Esophagus squamous epithelium (tissue), 5 donors: ENCODE data around the gene FILIP1. TPM values are rescaled to one million over a fixed set of nuclear protein-coding genes. Genes with fewer than 3 reads are reported as not detected.

Experiments
- DNase-seq: peaks from one replicate; lab custom pipeline; 2025; lab: John Stamatoyannopoulos, UW
- H3K27ac ChIP-seq, 4 donors: fragments of 200-600 bp; sonication (generic); one replicate each; pipeline ENCODE4 v1.5.1; 2016 to 2019; ENCODE audit warnings: mild to moderate bottlenecking in 1 of 4
- H3K27me3 ChIP-seq, 4 donors: fragments of 200-600 bp; sonication (generic); 1 replicate in 3 of 4; 2 replicates in 1 of 4; pipeline versions ENCODE4 v1.5.1 to v1.6.0; 2017 to 2021; ENCODE audit warnings: antibody characterized with exemption in 1 of 4
- H3K36me3 ChIP-seq, 3 donors: fragments of 200-600 bp; sonication (generic); one replicate each; pipeline ENCODE4 v1.5.1; 2016 to 2019
- H3K4me1 ChIP-seq, 3 donors: fragments of 200-600 bp; sonication (generic); one replicate each; pipeline ENCODE4 v1.5.1; 2017 to 2019
- H3K4me3 ChIP-seq, 4 donors: fragments of 200-600 bp; sonication (generic); 1 replicate in 3 of 4; 2 replicates in 1 of 4; pipeline ENCODE4 v1.5.1; 2016 to 2019; ENCODE audit warnings: mild to moderate bottlenecking in 2 of 4, moderate library complexity in 1 of 4
- H3K9me3 ChIP-seq, 3 donors: fragments of 200-600 bp; sonication (generic); one replicate each; pipeline ENCODE4 v1.5.1; 2016 to 2019
- CTCF ChIP-seq, 6 experiments: fragments of 450-650 bp in 4 of 6; fragments of 200-600 bp in 2 of 6; sonication (generic) in 2 of 6; IDR thresholded peaks; one replicate each; pipeline ENCODE4 v1.5.1; 2016 to 2019; ENCODE audit warnings: antibody characterized with exemption in 6 of 6, mild to moderate bottlenecking in 4 of 6, moderate library complexity in 4 of 6
- POLR2A ChIP-seq, 4 donors: fragments of 450-650 bp; IDR thresholded peaks; one replicate each; pipeline ENCODE4 v1.6.1; 2017; ENCODE audit warnings: antibody characterized with exemption in 4 of 4, mild to moderate bottlenecking in 4 of 4, moderate library complexity in 3 of 4
- WGBS, 2 donors: methylation state at CpG; one replicate each; pipeline ENCODE4 v1.1.5; 2018; 5-methylcytosine and 5-hydroxymethylcytosine counted together
- intact Hi-C: fragments of 100-400 bp; cut with DNase I; formaldehyde crosslinking; loops from one replicate; pipeline ENCODE4 v1.15.0; 2022
- total RNA-seq, 4 donors: library from RNA; depleted of rRNA; stranded (reverse); fragments of >200 nt; gene quantifications; one replicate each; pipeline ENCODE4 v1.1.0, GENCODE V29; 2016
- donor health status: DM: yes; HTN: yes; CAD: no.

The FILIP1 gene
- total RNA-seq, 4 donors from 2014 or later: 0.49 to 13.4 (median 2.3) TPM

GRCh38 chr6:75531174-75531573, 37.6 kb upstream of the FILIP1 start:
- Histone ChIP-seq H3K4me3 (no peak overlapping the region), H3K36me3 (no peaks in the 10 kb centered on the region), H3K9me3 (no peaks in the 10 kb centered on the region), H3K4me1 (peaks cover 0 to 9% (median 0%) of the 10 kb centered on the region in 3 donors), H3K27ac (no peak overlapping the region), H3K27me3 (no peaks in the 10 kb centered on the region)
- DNase-seq: no peak
- 88 to 95% methylated on average over 1 of the region's 1 CpG for WGBS, 2 donors
- TF ChIP-seq POLR2A (IDR thresholded peaks at IDR 0.05) (no peak), CTCF (IDR thresholded peaks at IDR 0.05) (no peak)
- intact Hi-C loops: loop anchor here (10.0 kb wide), 1 partner anchor 266 kb away; no protein-coding TSS in a partner anchor

GRCh38 chr6:75530696-75531095, 37.1 kb upstream of the FILIP1 start:
- no peaks in the 10 kb centered on the region for H3K9me3 ChIP-seq
- peaks cover 0 to 9% (median 0%) of the 10 kb centered on the region in 3 donors for H3K4me1 ChIP-seq
- WGBS, 2 donors: 85 to 86% methylated on average over 4 of the region's 4 CpGs
- TF ChIP-seq CTCF (IDR thresholded peaks at IDR 0.05): no peak
- TF ChIP-seq POLR2A (IDR thresholded peaks at IDR 0.05): no peak
- no peak overlapping the region for H3K27ac ChIP-seq
- no peak for DNase-seq
- intact Hi-C loops: loop anchor here (10.0 kb wide), 1 partner anchor 266 kb away; no protein-coding TSS in a partner anchor
- no peaks in the 10 kb centered on the region for H3K27me3 ChIP-seq
- no peak overlapping the region for H3K4me3 ChIP-seq
- H3K36me3 ChIP-seq: no peaks in the 10 kb centered on the region

GRCh38 chr6:75528423-75528822, 34.8 kb upstream of the FILIP1 start:
- WGBS, 2 donors: 54 to 93% methylated on average over 2 of the region's 2 CpGs
- no peaks in the 10 kb centered on the region for H3K36me3 ChIP-seq
- H3K27me3 ChIP-seq: no peaks in the 10 kb centered on the region
- H3K9me3 ChIP-seq: no peaks in the 10 kb centered on the region
- intact Hi-C loops: loop anchor here (10.0 kb wide), 1 partner anchor 234 kb away; no protein-coding TSS in a partner anchor
- H3K4me3 ChIP-seq: no peak overlapping the region
- DNase-seq: no peak
- peaks cover 0 to 13% (median 0%) of the 10 kb centered on the region in 3 donors for H3K4me1 ChIP-seq
- peak overlapping the region in 2 of 4 donors; percentile 28 to 36 for H3K27ac ChIP-seq
- TF ChIP-seq POLR2A (IDR thresholded peaks at IDR 0.05) (no peak), CTCF (IDR thresholded peaks at IDR 0.05) (no peak)

GRCh38 chr6:75526502-75527127, 33.0 kb upstream of the FILIP1 start:
- no peak for TF ChIP-seq POLR2A (IDR thresholded peaks at IDR 0.05)
- peak; percentile 34 to 84 (median 70) for TF ChIP-seq CTCF (IDR thresholded peaks at IDR 0.05)
- 5 to 7% methylated on average over 4 of the region's 4 CpGs for WGBS, 2 donors
- intact Hi-C loops: loop anchor here (10.0 kb wide), 1 partner anchor 232 kb away; no protein-coding TSS in a partner anchor
- H3K27me3 ChIP-seq: no peaks in the 10 kb centered on the region
- peaks cover 0 to 13% (median 0%) of the 10 kb centered on the region in 3 donors for H3K4me1 ChIP-seq
- no peaks in the 10 kb centered on the region for H3K9me3 ChIP-seq
- no peak overlapping the region for H3K27ac ChIP-seq
- DNase-seq: no peak
- H3K4me3 ChIP-seq: no peak overlapping the region
- H3K36me3 ChIP-seq: no peaks in the 10 kb centered on the region

- Histone ChIP-seq H3K4me3 (no peak overlapping the region), H3K4me1 (peaks cover 0 to 13% (median 0%) of the 10 kb centered on the region in 3 donors), H3K27ac (no peak overlapping the region), H3K27me3 (no peaks in the 10 kb centered on the region), H3K9me3 (no peaks in the 10 kb centered on the region), H3K36me3 (no peaks in the 10 kb centered on the region)
- intact Hi-C loops: loop anchor here (10.0 kb wide), 1 partner anchor 231 kb away; no protein-coding TSS in a partner anchor
- no peak for DNase-seq
- TF ChIP-seq POLR2A (IDR thresholded peaks at IDR 0.05) (no peak), CTCF (IDR thresholded peaks at IDR 0.05) (no peak)
- 77 to 82% methylated on average over 3 of the region's 3 CpGs for WGBS, 2 donors
Measured at GRCh38 chr6:75525682-75526081, 32.1 kb upstream of the FILIP1 start.
